ENCODE results near the gene GYPE.
"Not testable (repeated sequence)": the region's sequence is repeated elsewhere in the genome, so short reads cannot be mapped to it uniquely, and the experiment has no call there.

GYPE gene

DNA sequence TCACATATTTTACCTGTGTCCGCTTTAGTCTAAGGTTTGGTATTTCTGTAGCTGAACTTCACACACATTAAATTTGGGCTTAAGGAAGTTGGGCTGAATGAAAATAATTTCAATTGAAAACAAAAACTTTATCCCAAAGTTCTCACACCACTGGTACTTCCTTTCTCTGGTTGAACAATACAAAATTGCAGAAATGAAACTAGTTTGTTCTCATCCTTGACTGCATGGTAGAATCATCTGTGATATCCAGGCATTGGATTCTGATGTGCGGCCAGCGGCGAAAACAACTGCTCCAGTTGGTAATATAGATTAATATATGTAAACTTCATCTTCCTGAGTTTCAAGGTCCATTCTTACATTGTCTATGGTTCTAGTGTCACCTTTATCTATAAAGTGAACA lies 15.0 kb downstream of the GYPE start:
- intact Hi-C loops (cut with micrococcal nuclease); H3K27me3 Mint-ChIP-seq; H3K36me3 Mint-ChIP-seq (ENCODE audit: low read depth); H3K27ac Mint-ChIP-seq; H3K4me1 Mint-ChIP-seq (ENCODE audit: low read depth); H3K4me3 Mint-ChIP-seq: not testable (repeated sequence)
- peaks cover 11% of the 10 kb centered on the region for H3K9me3 Mint-ChIP-seq

GRCh38 chr4:143888189-143888588 lies 17.2 kb downstream of the GYPE start:
- H3K4me3 Mint-ChIP-seq; H3K4me1 Mint-ChIP-seq (ENCODE audit: low read depth); intact Hi-C loops (cut with micrococcal nuclease); H3K36me3 Mint-ChIP-seq (ENCODE audit: low read depth); H3K27me3 Mint-ChIP-seq; H3K27ac Mint-ChIP-seq; H3K9me3 Mint-ChIP-seq: not testable (repeated sequence)

DNA sequence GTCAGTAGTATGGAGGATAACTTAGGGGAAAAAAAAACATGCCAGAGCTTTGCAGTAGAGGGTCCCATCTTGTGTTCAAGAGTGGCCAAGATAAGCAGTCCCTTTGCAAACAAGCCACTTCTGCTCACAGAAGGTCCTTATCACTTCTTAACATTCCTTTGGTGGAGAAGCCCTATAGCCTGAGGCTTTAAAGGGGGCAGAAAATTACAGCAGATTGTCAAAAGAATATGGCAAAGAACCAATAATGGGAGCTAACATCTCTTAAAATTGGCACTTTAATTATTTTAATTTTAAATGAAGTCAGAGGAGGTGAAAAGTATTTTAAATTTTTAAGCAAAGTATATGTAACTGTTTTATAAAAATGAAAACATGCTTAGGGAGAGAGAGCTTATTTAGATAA lies 20.4 kb downstream of the GYPE start:
- H3K9me3 Mint-ChIP-seq; H3K4me3 Mint-ChIP-seq; H3K4me1 Mint-ChIP-seq (ENCODE audit: low read depth); H3K27ac Mint-ChIP-seq; H3K36me3 Mint-ChIP-seq (ENCODE audit: low read depth); H3K27me3 Mint-ChIP-seq; intact Hi-C loops (cut with micrococcal nuclease): not testable (repeated sequence)

GRCh38 chr4:143883529-143883928 lies 21.8 kb downstream of the GYPE start:
- Mint-ChIP-seq H3K4me3 (no peak overlapping the region), H3K27me3 (no peaks in the 10 kb centered on the region), H3K36me3 (ENCODE audit: low read depth) (no peaks in the 10 kb centered on the region), H3K4me1 (ENCODE audit: low read depth) (no peaks in the 10 kb centered on the region), H3K27ac (no peak overlapping the region), H3K9me3 (no peaks in the 10 kb centered on the region)
- intact Hi-C loops (cut with micrococcal nuclease), result no loop called here

GRCh38 chr4:143882892-143883291 lies 22.5 kb downstream of the GYPE start:
- intact Hi-C loops (cut with micrococcal nuclease), result no loop called here
- H3K9me3 Mint-ChIP-seq, result no peaks in the 10 kb centered on the region
- H3K27ac Mint-ChIP-seq, result no peak overlapping the region
- H3K4me3 Mint-ChIP-seq, result no peak overlapping the region
- no peaks in the 10 kb centered on the region for H3K36me3 Mint-ChIP-seq (ENCODE audit: low read depth)
- no peaks in the 10 kb centered on the region for H3K4me1 Mint-ChIP-seq (ENCODE audit: low read depth)
- no peaks in the 10 kb centered on the region for H3K27me3 Mint-ChIP-seq

GRCh38 chr4:143879561-143879960 lies 25.8 kb downstream of the GYPE start:
- H3K9me3 Mint-ChIP-seq; H3K27ac Mint-ChIP-seq; H3K4me3 Mint-ChIP-seq; H3K27me3 Mint-ChIP-seq; intact Hi-C loops (cut with micrococcal nuclease); H3K4me1 Mint-ChIP-seq (ENCODE audit: low read depth); H3K36me3 Mint-ChIP-seq (ENCODE audit: low read depth): not testable (repeated sequence)

DNA sequence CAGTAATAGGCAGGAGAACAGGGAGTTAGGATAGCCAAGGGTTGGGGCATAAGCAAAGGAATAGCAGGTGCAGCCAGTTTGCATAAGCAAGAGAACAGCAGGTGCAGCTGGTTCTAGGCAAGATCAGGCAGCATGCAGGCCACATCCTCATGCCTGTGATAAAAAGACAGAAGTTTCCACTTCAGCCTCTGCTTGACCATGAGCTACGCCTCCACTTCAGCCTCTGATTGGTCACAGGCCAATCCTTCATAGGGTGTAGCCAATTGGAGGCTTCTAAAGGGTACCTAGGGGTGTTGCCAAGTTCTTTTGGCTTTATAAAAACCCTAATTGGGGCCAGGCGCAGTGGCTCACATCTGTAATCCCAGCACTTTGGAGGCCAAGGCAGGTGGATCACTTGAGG lies 30.0 kb downstream of the GYPE start:
- H3K4me3 Mint-ChIP-seq; H3K4me1 Mint-ChIP-seq (ENCODE audit: low read depth); H3K36me3 Mint-ChIP-seq (ENCODE audit: low read depth); H3K27ac Mint-ChIP-seq; intact Hi-C loops (cut with micrococcal nuclease); H3K9me3 Mint-ChIP-seq; H3K27me3 Mint-ChIP-seq: not testable (repeated sequence)

DNA sequence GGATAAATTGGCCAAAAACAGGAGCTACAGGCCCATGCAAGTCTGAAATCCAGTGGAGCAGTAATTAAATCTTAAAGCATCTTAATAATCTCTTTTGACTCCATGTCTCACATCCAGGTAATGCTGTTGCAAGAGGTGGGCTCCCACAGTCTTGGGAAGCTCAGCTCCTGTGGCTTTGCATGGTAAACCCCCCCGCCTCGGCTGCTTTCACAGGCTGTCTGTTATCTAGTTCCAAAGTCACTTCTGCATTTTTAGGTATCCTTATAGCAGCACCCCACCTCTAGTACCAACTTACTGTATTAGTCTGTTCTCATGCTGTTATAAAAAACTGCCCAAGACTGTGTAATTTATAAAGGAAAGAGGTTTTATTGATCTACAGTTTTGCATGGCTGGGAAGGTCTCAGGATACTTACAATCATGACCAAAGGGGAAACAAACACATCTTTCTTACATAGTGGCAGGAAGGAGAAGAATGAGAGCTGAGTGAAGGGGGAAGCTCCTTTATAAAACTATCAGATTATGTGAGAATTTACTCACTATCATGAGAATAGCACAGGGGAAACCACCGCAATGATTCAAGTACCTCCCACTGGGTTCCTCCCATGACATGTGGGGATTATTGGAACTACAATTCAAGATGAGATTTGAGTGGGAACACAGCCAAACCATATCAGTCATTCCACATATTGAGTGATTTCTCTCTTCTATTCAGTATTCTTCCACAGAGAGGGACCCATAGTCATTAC lies 34.7 kb downstream of the GYPE start:
- H3K9me3 Mint-ChIP-seq, result peaks cover 12% of the 10 kb centered on the region
- H3K4me1 Mint-ChIP-seq (ENCODE audit: low read depth); H3K36me3 Mint-ChIP-seq (ENCODE audit: low read depth); H3K27me3 Mint-ChIP-seq; intact Hi-C loops (cut with micrococcal nuclease); H3K27ac Mint-ChIP-seq; H3K4me3 Mint-ChIP-seq: not testable (repeated sequence)

- H3K27ac Mint-ChIP-seq; H3K4me3 Mint-ChIP-seq; H3K36me3 Mint-ChIP-seq (ENCODE audit: low read depth); H3K27me3 Mint-ChIP-seq; intact Hi-C loops (cut with micrococcal nuclease); H3K4me1 Mint-ChIP-seq (ENCODE audit: low read depth): not testable (repeated sequence)
- H3K9me3 Mint-ChIP-seq, result peaks cover 16% of the 10 kb centered on the region
These were observed 35.4 kb downstream of the GYPE start for GRCh38 chr4:143869925-143870324.

DNA sequence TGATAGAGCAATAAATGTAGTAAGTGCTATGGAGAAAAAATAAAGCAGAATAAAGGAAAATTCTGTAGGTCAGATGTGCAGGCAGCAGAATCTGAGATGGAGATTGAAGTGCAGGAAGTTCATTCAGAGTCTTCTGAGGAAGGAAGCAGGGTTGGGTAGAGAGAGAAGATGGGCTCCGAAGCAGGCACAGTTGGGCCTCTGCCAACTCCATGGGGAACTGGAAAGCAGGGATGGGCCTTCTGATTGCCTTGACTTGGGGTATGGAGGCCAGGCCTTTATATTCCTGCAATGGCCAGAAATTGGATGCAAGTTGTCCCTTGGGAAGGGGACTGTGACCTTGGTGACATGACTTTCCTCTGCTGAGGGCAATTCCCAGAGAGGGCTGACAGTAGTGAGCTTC lies 42.6 kb downstream of the GYPE start:
- H3K27ac Mint-ChIP-seq; H3K27me3 Mint-ChIP-seq; H3K4me1 Mint-ChIP-seq (ENCODE audit: low read depth); H3K36me3 Mint-ChIP-seq (ENCODE audit: low read depth); intact Hi-C loops (cut with micrococcal nuclease); H3K4me3 Mint-ChIP-seq: not testable (repeated sequence)
- peaks cover 16% of the 10 kb centered on the region for H3K9me3 Mint-ChIP-seq

- no peaks in the 10 kb centered on the region for H3K9me3 Mint-ChIP-seq
- no peak overlapping the region for H3K27ac Mint-ChIP-seq
- H3K4me3 Mint-ChIP-seq, result no peak overlapping the region
- H3K27me3 Mint-ChIP-seq, result peaks cover 2% of the 10 kb centered on the region
- intact Hi-C loops (cut with micrococcal nuclease), result no loop called here
- H3K4me1 Mint-ChIP-seq (ENCODE audit: low read depth), result no peaks in the 10 kb centered on the region
- no peaks in the 10 kb centered on the region for H3K36me3 Mint-ChIP-seq (ENCODE audit: low read depth)
These were observed 46.9 kb downstream of the GYPE start for GRCh38 chr4:143858456-143858855.

DNA sequence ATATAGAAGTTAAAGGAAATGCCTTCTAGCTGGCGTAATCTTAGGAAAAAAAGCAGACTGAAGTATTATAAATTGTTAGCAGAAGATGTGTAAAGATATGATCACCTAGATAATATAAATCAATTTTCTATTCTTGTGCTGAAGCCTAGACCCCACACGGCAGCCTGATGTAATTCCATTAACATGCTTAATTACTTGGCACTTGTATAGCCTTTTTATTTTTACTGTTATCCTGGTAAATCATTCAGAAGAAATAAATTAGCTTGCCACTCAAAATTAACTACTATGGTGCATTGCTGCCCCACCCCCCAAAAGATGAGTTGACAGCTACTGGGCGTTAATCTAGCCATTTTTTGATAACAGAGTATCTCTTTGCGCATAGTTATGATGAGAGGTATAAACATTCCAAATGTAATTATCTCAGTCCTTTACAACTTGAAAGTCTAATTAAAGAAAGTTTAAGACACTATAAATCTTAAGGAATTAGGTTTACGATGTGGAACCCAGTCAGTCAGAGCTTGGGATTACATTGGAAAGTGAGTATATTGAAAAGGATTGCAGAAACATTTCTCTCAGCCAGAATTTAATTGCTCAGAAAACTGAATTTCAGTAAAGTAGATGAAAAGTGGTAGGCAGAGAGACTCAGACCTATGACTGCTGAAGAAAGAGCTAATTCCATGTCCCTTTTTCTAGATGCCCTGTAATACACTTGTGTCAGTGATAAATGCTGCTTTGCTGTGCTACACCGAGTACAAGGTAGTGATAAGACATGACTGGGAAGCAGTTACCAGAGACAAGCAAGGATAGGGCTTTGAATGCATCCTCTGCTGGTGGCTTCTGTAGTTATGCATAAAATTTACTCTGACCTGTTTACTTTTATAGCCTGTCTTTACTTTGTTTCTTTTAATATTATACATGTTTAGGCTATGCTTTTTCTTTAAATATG lies 47.7 kb downstream of the GYPE start:
- H3K4me3 Mint-ChIP-seq; H3K9me3 Mint-ChIP-seq; intact Hi-C loops (cut with micrococcal nuclease); H3K4me1 Mint-ChIP-seq (ENCODE audit: low read depth); H3K27ac Mint-ChIP-seq; H3K36me3 Mint-ChIP-seq (ENCODE audit: low read depth); H3K27me3 Mint-ChIP-seq: not testable (repeated sequence)

- H3K36me3 Mint-ChIP-seq (ENCODE audit: low read depth); H3K27ac Mint-ChIP-seq; H3K4me3 Mint-ChIP-seq; H3K9me3 Mint-ChIP-seq; H3K4me1 Mint-ChIP-seq (ENCODE audit: low read depth); intact Hi-C loops (cut with micrococcal nuclease); H3K27me3 Mint-ChIP-seq: not testable (repeated sequence)
These were observed 49.3 kb downstream of the GYPE start for GRCh38 chr4:143856017-143856557.

DNA sequence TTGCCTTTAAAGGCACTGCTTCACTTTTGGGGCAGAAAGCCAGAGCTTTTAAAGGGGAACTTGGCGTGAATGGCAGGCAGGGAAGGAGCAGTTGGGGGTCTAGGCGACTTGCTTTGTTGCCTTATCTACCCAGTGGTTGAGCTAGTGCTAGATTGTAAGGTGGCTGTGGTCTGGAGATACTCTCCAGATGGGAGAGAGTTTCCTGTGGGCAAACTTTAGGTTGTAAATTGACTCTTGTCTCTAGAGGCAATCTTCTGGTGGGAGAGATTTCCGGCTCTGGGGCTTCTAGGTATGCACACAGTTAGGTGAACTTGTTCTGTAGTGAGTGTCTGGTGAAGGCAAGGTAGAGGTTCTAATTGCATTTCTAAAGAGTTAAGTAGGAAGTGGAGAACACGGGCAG lies 50.7 kb downstream of the GYPE start:
- H3K4me3 Mint-ChIP-seq; H3K27ac Mint-ChIP-seq; H3K36me3 Mint-ChIP-seq (ENCODE audit: low read depth); H3K27me3 Mint-ChIP-seq; H3K4me1 Mint-ChIP-seq (ENCODE audit: low read depth); H3K9me3 Mint-ChIP-seq; intact Hi-C loops (cut with micrococcal nuclease): not testable (repeated sequence)
